Fibroblast of lung (primary cell): ENCODE measurements around the gene DPP10.

Experiments
- CTCF ChIP-seq, 2 donors: IDR thresholded peaks in 1 of 2; conservative IDR thresholded peaks in 1 of 2; 1 replicate in 1 of 2; 2 replicates in 1 of 2; pipeline ENCODE4 v1.5.1; 2011 to 2012; ENCODE audit warnings: low read length in 2 of 2, control low read depth in 1 of 2, inconsistent platforms in 1 of 2, low read depth in 1 of 2, mild to moderate bottlenecking in 1 of 2
- EZH2 ChIP-seq: IDR thresholded peaks from 2 replicates; pipeline ENCODE4 v1.5.1; 2012; ENCODE audit warnings: low read length, control low read depth, mild to moderate bottlenecking; ENCODE audit errors: missing control alignments

GRCh38 chr2:115277366-115277765, 834.9 kb downstream of the DPP10 start:
- TF ChIP-seq CTCF (conservative IDR thresholded peaks at IDR 0.05 in 1 of 2, IDR thresholded peaks at IDR 0.05 in 1 of 2; ENCODE audit: low read depth in 1 of 2, low read length in 2 of 2) = no peak
- TF ChIP-seq EZH2 = no peak
